B cell (primary cell): ENCODE measurements around the gene L2HGDH.

Experiments
- CTCF ChIP-seq: fragments of 200-600 bp; IDR thresholded peaks from one replicate; pipeline ENCODE4 v1.8.0; 2022; ENCODE audit warnings: antibody characterized with exemption, mild to moderate bottlenecking
- EZH2 ChIP-seq: IDR thresholded peaks from 2 replicates; pipeline ENCODE4 v1.6.1; 2012; ENCODE audit warnings: borderline replicate concordance, low read depth, mild to moderate bottlenecking, moderate library complexity, low read length; ENCODE audit not compliant: insufficient read depth, poor library complexity, severe bottlenecking

- TF ChIP-seq CTCF (no peak), EZH2 (no peak)
Observed at GRCh38 chr14:50272498-50272897, 39.5 kb downstream of the L2HGDH start.
